ENCODE measurements around the gene C12orf75. TPM values are rescaled to one million over a fixed set of nuclear protein-coding genes. Genes with fewer than 3 reads are reported as not detected.
A peak's percentile ranks its signal among the peaks of the same experiment; 100 is the strongest.

The C12orf75 gene
- total RNA-seq, 2 experiments from 2014 or later, result 56.0 to 57.5 TPM

DNA sequence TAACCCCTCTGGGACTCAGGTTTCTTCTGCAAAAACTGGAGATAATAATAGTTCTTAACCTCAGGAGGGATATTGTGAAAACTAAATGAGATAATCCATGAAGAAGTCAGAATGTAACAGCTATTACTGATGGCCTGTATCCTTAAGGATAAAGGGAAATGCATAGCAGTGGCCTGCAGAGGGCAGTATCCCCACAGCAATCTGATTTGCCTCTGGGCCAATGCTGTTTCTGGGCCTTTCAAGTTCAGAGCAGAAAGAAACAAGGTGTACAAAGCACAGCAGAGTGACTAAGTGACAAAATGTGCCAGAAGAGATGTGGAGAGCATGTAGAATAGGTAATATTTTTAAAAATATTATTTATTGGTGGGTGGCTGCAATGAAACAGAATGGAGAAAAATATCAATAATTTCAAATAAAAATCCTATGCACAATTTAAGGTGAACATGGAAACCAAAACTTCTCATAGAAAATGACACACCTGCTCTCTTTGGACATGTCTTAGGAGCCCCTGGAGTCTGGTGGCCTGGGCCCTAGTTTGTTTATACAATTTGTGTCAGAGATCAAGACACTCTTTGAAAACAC lies 90.3 kb downstream of the C12orf75 start:
- Mint-ChIP-seq H3K27me3 (no peaks in the 10 kb centered on the region), H3K4me3 (no peak overlapping the region), H3K27ac (no peak overlapping the region), H3K9me3 (no peaks in the 10 kb centered on the region), H3K4me1 (peaks cover 16% of the 10 kb centered on the region), H3K36me3 (no peaks in the 10 kb centered on the region)
- DNase-seq, result peak; percentile 53

Other genes with a start within 250 kb of the C12orf75 start
- 1 to 10 TPM; 4.8 to 5.9 TPM for gene ALDH1L2, start 246.2 kb upstream of the C12orf75 start, total RNA-seq
- 10 to 100 TPM; 29.6 to 30.9 TPM for gene WASHC4, start 223.0 kb upstream of the C12orf75 start, total RNA-seq
- 10 to 100 TPM; 12.0 to 13.4 TPM for gene APPL2, start 94.5 kb upstream of the C12orf75 start, total RNA-seq

Measured in activated naive CD8-positive, alpha-beta T cell treated with anti-CD3 and anti-CD28 coated beads for 36 hours (primary cell).